ENCODE results near the gene FRS2. TPM values are rescaled to one million over a fixed set of nuclear protein-coding genes. Genes with fewer than 3 reads are reported as not detected.
A peak's percentile ranks its signal among the peaks of the same experiment; 100 is the strongest.

Gene FRS2, protein sequence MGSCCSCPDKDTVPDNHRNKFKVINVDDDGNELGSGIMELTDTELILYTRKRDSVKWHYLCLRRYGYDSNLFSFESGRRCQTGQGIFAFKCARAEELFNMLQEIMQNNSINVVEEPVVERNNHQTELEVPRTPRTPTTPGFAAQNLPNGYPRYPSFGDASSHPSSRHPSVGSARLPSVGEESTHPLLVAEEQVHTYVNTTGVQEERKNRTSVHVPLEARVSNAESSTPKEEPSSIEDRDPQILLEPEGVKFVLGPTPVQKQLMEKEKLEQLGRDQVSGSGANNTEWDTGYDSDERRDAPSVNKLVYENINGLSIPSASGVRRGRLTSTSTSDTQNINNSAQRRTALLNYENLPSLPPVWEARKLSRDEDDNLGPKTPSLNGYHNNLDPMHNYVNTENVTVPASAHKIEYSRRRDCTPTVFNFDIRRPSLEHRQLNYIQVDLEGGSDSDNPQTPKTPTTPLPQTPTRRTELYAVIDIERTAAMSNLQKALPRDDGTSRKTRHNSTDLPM
- 10 to 100 TPM; 13.0 to 13.2 TPM for total RNA-seq

GRCh38 chr12:69470189-69471075 is at the start of gene FRS2:
Gene FRS2, plus strand, starts transcription at chr12:69470388. Its CDS starts 98,643 bp downstream, at chr12:69569031.
- peak; percentile 99 for ATAC-seq (replicated peaks in 1 of 2)
- Mint-ChIP-seq H3K9me3 (no peaks in the 10 kb centered on the region), H3K27ac (peak within 1 kb of the TSS; percentile 95), H3K36me3 (ENCODE audit: insufficient read depth in 2 of 2) (peaks cover 2% of the 10 kb centered on the region in 2 donors), H3K27me3 (ENCODE audit: low read depth) (no peaks in the 10 kb centered on the region), H3K4me3 (peak within 1 kb of the TSS; percentile 97 to 98), H3K4me1 (ENCODE audit: low read depth) (peaks cover 55% of the 10 kb centered on the region)
- peak; percentile 90 to 91 for DNase-seq

- ATAC-seq (replicated peaks in 1 of 2) = no peak
- no peaks in the 10 kb centered on the region for H3K27me3 Mint-ChIP-seq (ENCODE audit: low read depth)
- no peaks in the 10 kb centered on the region for H3K4me1 Mint-ChIP-seq (ENCODE audit: low read depth)
Measured at GRCh38 chr12:69421548-69421947, 48.6 kb upstream of the FRS2 start.

DNA sequence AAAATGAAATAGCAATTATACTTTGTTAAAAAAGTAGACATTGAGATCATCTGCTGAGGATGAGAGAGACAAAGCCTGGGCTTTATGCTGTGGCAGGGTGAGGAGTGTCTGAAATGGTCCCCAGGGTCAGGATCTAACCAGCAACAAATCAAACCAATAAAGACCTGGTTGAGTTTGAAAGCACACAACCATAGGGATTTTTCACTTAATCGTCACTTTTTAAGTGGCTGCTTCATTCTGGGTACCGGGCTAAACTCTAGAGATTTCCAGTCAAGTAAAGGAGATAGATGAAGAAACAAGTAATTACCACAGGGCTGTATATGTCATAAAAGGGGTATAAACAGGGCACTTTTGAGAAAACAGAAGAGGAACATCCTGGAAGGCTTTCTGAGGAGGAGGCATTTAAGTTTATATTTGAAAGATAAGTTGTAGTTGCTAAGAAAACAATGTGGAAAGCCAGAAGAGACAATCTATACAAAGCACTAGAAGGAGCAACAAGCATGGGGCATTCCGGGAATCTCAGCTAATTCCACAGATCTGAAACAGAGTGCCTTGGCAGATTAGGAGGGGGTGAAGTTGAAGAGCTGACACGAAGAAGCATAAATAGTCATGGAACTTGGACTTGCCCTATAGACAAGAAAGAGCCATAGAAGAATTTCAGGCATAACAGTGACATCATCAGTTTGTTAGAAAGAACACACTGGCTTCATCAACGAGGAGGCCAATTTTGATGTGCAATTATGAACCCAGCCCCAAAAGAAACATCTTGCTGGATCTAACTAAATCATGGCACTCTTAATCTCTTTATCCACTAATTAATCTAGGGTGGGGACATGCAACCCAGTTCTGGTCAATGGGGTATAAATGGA is 46.9 kb upstream of the FRS2 start:
- no peaks in the 10 kb centered on the region for H3K36me3 Mint-ChIP-seq (ENCODE audit: insufficient read depth in 2 of 2)
- no peaks in the 10 kb centered on the region for H3K4me1 Mint-ChIP-seq (ENCODE audit: low read depth)
- no peak overlapping the region for H3K27ac Mint-ChIP-seq
- H3K4me3 Mint-ChIP-seq = no peak overlapping the region
- no peak for DNase-seq
- H3K27me3 Mint-ChIP-seq (ENCODE audit: low read depth) = no peaks in the 10 kb centered on the region
- H3K9me3 Mint-ChIP-seq = peaks cover 3% of the 10 kb centered on the region in 2 donors
- no peak for ATAC-seq (replicated peaks in 1 of 2)

More at GRCh38 chr12:69421548-69421947, 48.6 kb upstream of the FRS2 start:
- DNase-seq = no peak
- peaks cover 3% of the 10 kb centered on the region in 2 donors for H3K9me3 Mint-ChIP-seq
- H3K36me3 Mint-ChIP-seq (ENCODE audit: insufficient read depth in 2 of 2) = no peaks in the 10 kb centered on the region
- H3K27ac Mint-ChIP-seq = no peak overlapping the region
- no peak overlapping the region for H3K4me3 Mint-ChIP-seq

GRCh38 chr12:69425417-69425816 is 44.8 kb upstream of the FRS2 start:
- no peak overlapping the region for H3K4me3 Mint-ChIP-seq
- no peaks in the 10 kb centered on the region for H3K36me3 Mint-ChIP-seq (ENCODE audit: insufficient read depth in 2 of 2)
- ATAC-seq (replicated peaks in 1 of 2) (no peak), DNase-seq (no peak)
- no peaks in the 10 kb centered on the region for H3K4me1 Mint-ChIP-seq (ENCODE audit: low read depth)
- H3K9me3 Mint-ChIP-seq = peaks cover 3% of the 10 kb centered on the region in 2 donors
- no peak overlapping the region for H3K27ac Mint-ChIP-seq
- no peaks in the 10 kb centered on the region for H3K27me3 Mint-ChIP-seq (ENCODE audit: low read depth)

DNA sequence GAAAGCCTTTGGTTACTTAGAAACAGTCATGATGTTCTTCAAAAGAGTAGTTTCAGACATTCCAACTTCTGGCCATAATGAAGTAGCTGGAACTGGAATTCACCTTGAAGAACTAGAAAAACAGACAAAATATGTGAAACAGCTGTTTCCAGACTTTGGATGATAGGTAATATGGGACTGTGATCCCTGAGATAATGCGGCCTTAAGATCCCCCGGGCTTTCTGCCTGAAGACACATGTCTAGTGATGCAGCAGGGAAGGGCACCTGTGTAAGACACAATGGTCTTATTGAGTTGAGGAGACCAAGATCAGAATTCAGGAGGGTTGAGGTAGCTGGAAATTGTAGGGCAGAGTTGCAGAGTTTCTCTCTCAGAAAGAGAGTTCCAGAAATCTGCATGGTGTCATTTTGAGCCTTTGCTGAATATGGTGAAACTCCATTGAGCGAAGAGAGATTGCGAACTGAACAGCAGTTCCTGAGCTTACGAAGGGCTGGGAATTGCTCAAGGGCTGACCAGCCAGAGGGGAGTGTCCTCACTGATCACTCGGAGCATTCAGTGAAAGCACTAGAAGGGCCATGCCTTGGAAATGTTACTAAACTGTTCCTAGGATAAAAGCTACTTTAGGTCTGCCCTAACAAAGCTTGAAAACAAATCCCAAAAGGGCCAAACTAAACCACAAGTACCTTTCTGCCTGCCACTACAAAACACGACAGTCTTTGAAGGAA is 41.7 kb upstream of the FRS2 start:
- ATAC-seq (replicated peaks in 1 of 2) (no peak), DNase-seq (no peak)
- H3K27me3 Mint-ChIP-seq (ENCODE audit: low read depth) = no peaks in the 10 kb centered on the region
- H3K4me3 Mint-ChIP-seq = no peak overlapping the region
- no peaks in the 10 kb centered on the region for H3K36me3 Mint-ChIP-seq (ENCODE audit: insufficient read depth in 2 of 2)
- H3K27ac Mint-ChIP-seq = no peak overlapping the region
- no peaks in the 10 kb centered on the region for H3K9me3 Mint-ChIP-seq
- H3K4me1 Mint-ChIP-seq (ENCODE audit: low read depth) = no peaks in the 10 kb centered on the region

GRCh38 chr12:69430942-69431590 is 39.1 kb upstream of the FRS2 start:
- DNase-seq (no peak), ATAC-seq (replicated peaks in 1 of 2) (no peak)
- Mint-ChIP-seq H3K27ac (no peak overlapping the region), H3K9me3 (no peaks in the 10 kb centered on the region), H3K4me3 (no peak overlapping the region), H3K27me3 (ENCODE audit: low read depth) (no peaks in the 10 kb centered on the region), H3K36me3 (ENCODE audit: insufficient read depth in 2 of 2) (no peaks in the 10 kb centered on the region), H3K4me1 (ENCODE audit: low read depth) (no peaks in the 10 kb centered on the region)

DNA sequence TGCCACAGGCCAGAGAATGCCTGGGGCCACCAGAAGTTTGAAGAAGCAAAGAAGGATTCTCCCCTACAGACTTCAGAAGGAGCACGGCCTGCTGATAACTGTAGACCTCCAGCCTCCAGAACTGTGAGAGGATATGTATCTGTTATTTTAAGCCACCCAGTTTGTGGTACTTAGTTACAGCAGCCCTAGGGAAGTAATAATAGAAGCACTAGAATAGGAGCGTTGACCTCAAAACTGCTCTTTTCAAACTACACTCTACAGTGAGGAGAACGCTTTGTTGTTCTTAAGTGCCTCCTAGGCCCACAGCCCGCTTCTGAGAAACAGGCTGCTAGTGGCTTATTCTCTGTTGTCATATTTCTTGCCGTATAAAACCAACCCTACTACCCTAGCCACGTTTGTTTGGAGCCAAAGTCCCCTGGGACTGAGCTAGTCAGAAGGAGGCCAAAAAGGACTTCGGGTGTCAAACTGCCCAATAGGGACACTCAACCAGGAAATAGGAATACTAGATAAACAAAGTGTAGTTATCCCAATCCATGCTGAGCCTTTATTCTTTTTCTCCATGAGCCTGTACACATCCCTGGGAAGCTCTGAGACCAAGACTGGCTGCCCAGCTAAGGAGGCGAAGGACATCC is 38.5 kb upstream of the FRS2 start:
- Mint-ChIP-seq H3K27me3 (ENCODE audit: low read depth) (no peaks in the 10 kb centered on the region), H3K4me3 (no peak overlapping the region), H3K9me3 (no peaks in the 10 kb centered on the region), H3K27ac (no peak overlapping the region), H3K4me1 (ENCODE audit: low read depth) (no peaks in the 10 kb centered on the region), H3K36me3 (ENCODE audit: insufficient read depth in 2 of 2) (no peaks in the 10 kb centered on the region)
- no peak for DNase-seq
- no peak for ATAC-seq (replicated peaks in 1 of 2)

- H3K4me3 Mint-ChIP-seq = no peak overlapping the region
- no peaks in the 10 kb centered on the region for H3K36me3 Mint-ChIP-seq (ENCODE audit: insufficient read depth in 2 of 2)
- H3K27me3 Mint-ChIP-seq (ENCODE audit: low read depth) = no peaks in the 10 kb centered on the region
- H3K4me1 Mint-ChIP-seq (ENCODE audit: low read depth) = no peaks in the 10 kb centered on the region
- no peaks in the 10 kb centered on the region for H3K9me3 Mint-ChIP-seq
- ATAC-seq (replicated peaks in 1 of 2) (no peak), DNase-seq (no peak)
- H3K27ac Mint-ChIP-seq = no peak overlapping the region
Measured at GRCh38 chr12:69433653-69434052, 36.5 kb upstream of the FRS2 start.

DNA sequence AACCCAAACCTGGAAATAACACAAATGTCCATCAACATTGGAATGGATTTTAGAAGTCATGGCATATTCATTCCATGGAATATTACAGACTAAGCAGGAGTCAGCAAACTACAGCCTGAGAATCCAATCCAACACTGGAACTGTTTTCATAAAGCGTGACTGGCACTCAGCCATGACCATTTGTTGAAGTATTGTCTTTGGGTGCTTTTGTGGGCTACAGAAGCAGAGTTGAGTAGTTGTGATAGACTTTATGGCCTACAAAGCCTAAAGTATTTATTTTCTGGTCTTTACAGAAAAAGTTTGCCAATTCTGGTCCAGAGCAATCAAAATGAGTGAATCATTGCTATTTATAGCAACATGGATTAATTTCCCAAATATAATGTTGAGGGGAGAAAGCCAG is 34.5 kb upstream of the FRS2 start:
- ATAC-seq (replicated peaks in 1 of 2) (no peak), DNase-seq (no peak)
- Mint-ChIP-seq H3K9me3 (no peaks in the 10 kb centered on the region), H3K36me3 (ENCODE audit: insufficient read depth in 2 of 2) (no peaks in the 10 kb centered on the region), H3K4me3 (no peak overlapping the region), H3K27me3 (ENCODE audit: low read depth) (no peaks in the 10 kb centered on the region), H3K27ac (no peak overlapping the region), H3K4me1 (ENCODE audit: low read depth) (no peaks in the 10 kb centered on the region)

GRCh38 chr12:69437073-69437472 is 33.1 kb upstream of the FRS2 start:
- Mint-ChIP-seq H3K9me3 (no peaks in the 10 kb centered on the region), H3K4me1 (ENCODE audit: low read depth) (no peaks in the 10 kb centered on the region), H3K27me3 (ENCODE audit: low read depth) (no peaks in the 10 kb centered on the region), H3K4me3 (no peak overlapping the region), H3K27ac (no peak overlapping the region), H3K36me3 (ENCODE audit: insufficient read depth in 2 of 2) (no peaks in the 10 kb centered on the region)
- DNase-seq (no peak), ATAC-seq (replicated peaks in 1 of 2) (no peak)

DNA sequence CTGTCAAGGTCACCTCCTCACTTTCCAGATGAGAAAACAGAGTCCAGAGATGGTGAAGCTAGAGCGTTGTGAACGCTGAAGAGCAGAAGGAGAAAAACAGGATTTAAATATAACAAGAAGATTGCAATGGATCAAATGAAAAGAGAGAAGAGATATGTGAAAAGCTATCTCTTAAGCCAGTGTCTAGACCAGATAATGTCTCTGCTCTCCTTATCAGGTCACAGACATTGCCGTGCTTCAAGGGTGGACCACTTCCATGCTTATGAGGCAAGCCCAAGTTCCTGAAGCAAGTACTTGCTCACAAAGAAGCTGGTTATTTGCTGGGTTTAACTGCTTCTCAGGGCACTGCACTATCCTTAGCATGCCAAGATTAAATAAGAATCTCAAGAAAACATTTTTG is 31.6 kb upstream of the FRS2 start:
- ATAC-seq (replicated peaks in 1 of 2) = no peak

More for the DNA sequence above, 31.6 kb upstream of the FRS2 start:
- no peak for DNase-seq
- Mint-ChIP-seq H3K27ac (no peak overlapping the region), H3K27me3 (ENCODE audit: low read depth) (no peaks in the 10 kb centered on the region), H3K9me3 (no peaks in the 10 kb centered on the region), H3K4me3 (no peak overlapping the region), H3K36me3 (ENCODE audit: insufficient read depth in 2 of 2) (no peaks in the 10 kb centered on the region), H3K4me1 (ENCODE audit: low read depth) (no peaks in the 10 kb centered on the region)
